HEK293 (cell line): ENCODE measurements around the gene DCDC2B.

Experiments
- SETDB1 ChIP-seq: IDR thresholded peaks from one replicate; pipeline ENCODE4 v1.6.1; 2017; ENCODE audit warnings: mild to moderate bottlenecking, low read length, moderate library complexity, mixed read lengths; ENCODE audit not compliant: insufficient read length
- WT1 ChIP-seq: fragments of 450-650 bp; formaldehyde crosslinking; IDR thresholded peaks from 2 replicates; pipeline ENCODE4 v1.5.1; 2016; ENCODE audit warnings: missing biosample characterization, missing genetic modification characterization
- ZBTB7A ChIP-seq: fragments of 450-650 bp; formaldehyde crosslinking; IDR thresholded peaks from 2 replicates; pipeline ENCODE4 v1.5.1; 2016; ENCODE audit warnings: low read depth, missing biosample characterization, missing genetic modification characterization
- ZNF133 ChIP-seq: fragments of 450-650 bp; formaldehyde crosslinking; IDR thresholded peaks from 2 replicates; pipeline ENCODE4 v1.5.1; 2016; ENCODE audit warnings: missing biosample characterization, missing genetic modification characterization
- ZNF16 ChIP-seq: fragments of 450-650 bp; formaldehyde crosslinking; IDR thresholded peaks from 2 replicates; pipeline ENCODE4 v1.5.1; 2016; ENCODE audit warnings: low read depth, missing biosample characterization, missing genetic modification characterization
- ZNF555 ChIP-seq: fragments of 450-650 bp; formaldehyde crosslinking; conservative IDR thresholded peaks from 2 replicates; pipeline ENCODE4 v1.5.1; 2017; ENCODE audit warnings: missing biosample characterization, mild to moderate bottlenecking, missing genetic modification characterization, inconsistent platforms
- ZNF558 ChIP-seq: fragments of 450-650 bp; formaldehyde crosslinking; IDR thresholded peaks from 2 replicates; pipeline ENCODE4 v1.5.1; 2016; ENCODE audit warnings: missing biosample characterization, missing genetic modification characterization
- ZNF658 ChIP-seq: fragments of 450-650 bp; formaldehyde crosslinking; IDR thresholded peaks from 2 replicates; pipeline ENCODE4; 2016; ENCODE audit warnings: missing biosample characterization, missing genetic modification characterization
- ZNF670 ChIP-seq: fragments of 450-650 bp; formaldehyde crosslinking; IDR thresholded peaks from 2 replicates; pipeline ENCODE4 v1.5.1; 2016; ENCODE audit warnings: missing biosample characterization, missing genetic modification characterization, low read depth
- TF ChIP-seq, protein P1 (sequence below): sonication (generic); formaldehyde crosslinking; IDR thresholded peaks from 2 replicates; pipeline ENCODE4 v1.8.1; 2022; ENCODE audit warnings: mild to moderate bottlenecking, moderate library complexity, missing genetic modification reagents
- TF ChIP-seq, protein P2 (sequence below): fragments of 450-650 bp; formaldehyde crosslinking; IDR thresholded peaks from 2 replicates; pipeline ENCODE4 v1.5.1; 2016; ENCODE audit warnings: missing biosample characterization, missing genetic modification characterization
- TF ChIP-seq, protein P3 (sequence below): fragments of 450-650 bp; IDR thresholded peaks from 2 replicates; pipeline ENCODE4 v1.5.1; 2018; ENCODE audit warnings: missing biosample characterization, mild to moderate bottlenecking, missing genetic modification characterization
- TF ChIP-seq, protein P4 (sequence below): fragments of 450-650 bp; formaldehyde crosslinking; IDR thresholded peaks from 2 replicates; pipeline ENCODE4 v1.5.1; 2016; ENCODE audit warnings: missing biosample characterization, missing genetic modification characterization

DNA sequence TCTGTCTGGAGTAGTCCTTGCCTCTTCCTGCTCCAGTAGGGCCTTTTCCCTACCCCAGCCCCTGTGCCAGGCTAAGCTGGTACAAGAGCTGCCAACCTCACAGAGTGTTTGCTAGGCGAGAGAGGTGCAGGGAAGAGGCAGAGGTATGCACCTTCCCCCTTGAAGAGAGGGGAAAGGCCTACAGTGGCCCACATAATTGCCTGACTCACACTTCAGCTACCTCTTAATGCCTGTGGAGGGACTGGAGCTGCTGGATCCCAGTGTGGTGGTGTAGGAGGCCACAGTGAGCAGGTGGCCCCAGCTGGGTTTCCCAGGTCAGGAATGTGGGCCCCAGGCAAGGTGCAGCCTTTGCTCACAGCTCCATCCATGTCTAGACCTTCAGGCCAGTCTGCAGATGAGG lies 11.8 kb upstream of the DCDC2B start:
- TF ChIP-seq, protein P1, sequence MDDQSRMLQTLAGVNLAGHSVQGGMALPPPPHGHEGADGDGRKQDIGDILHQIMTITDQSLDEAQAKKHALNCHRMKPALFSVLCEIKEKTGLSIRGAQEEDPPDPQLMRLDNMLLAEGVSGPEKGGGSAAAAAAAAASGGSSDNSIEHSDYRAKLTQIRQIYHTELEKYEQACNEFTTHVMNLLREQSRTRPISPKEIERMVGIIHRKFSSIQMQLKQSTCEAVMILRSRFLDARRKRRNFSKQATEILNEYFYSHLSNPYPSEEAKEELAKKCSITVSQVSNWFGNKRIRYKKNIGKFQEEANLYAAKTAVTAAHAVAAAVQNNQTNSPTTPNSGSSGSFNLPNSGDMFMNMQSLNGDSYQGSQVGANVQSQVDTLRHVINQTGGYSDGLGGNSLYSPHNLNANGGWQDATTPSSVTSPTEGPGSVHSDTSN (CRISPR knock-in tag), result no peak
- TF ChIP-seq, protein P2, sequence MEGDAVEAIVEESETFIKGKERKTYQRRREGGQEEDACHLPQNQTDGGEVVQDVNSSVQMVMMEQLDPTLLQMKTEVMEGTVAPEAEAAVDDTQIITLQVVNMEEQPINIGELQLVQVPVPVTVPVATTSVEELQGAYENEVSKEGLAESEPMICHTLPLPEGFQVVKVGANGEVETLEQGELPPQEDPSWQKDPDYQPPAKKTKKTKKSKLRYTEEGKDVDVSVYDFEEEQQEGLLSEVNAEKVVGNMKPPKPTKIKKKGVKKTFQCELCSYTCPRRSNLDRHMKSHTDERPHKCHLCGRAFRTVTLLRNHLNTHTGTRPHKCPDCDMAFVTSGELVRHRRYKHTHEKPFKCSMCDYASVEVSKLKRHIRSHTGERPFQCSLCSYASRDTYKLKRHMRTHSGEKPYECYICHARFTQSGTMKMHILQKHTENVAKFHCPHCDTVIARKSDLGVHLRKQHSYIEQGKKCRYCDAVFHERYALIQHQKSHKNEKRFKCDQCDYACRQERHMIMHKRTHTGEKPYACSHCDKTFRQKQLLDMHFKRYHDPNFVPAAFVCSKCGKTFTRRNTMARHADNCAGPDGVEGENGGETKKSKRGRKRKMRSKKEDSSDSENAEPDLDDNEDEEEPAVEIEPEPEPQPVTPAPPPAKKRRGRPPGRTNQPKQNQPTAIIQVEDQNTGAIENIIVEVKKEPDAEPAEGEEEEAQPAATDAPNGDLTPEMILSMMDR (tag by site-specific recombination), result no peak
- TF ChIP-seq ZNF658 (tag by site-specific recombination), result no peak
- TF ChIP-seq SETDB1, result no peak
- no peak for TF ChIP-seq ZNF555 (tag by site-specific recombination)
- no peak for TF ChIP-seq ZNF16
- TF ChIP-seq ZNF558 (tag by site-specific recombination), result no peak
- no peak for TF ChIP-seq WT1
- TF ChIP-seq, protein P3, sequence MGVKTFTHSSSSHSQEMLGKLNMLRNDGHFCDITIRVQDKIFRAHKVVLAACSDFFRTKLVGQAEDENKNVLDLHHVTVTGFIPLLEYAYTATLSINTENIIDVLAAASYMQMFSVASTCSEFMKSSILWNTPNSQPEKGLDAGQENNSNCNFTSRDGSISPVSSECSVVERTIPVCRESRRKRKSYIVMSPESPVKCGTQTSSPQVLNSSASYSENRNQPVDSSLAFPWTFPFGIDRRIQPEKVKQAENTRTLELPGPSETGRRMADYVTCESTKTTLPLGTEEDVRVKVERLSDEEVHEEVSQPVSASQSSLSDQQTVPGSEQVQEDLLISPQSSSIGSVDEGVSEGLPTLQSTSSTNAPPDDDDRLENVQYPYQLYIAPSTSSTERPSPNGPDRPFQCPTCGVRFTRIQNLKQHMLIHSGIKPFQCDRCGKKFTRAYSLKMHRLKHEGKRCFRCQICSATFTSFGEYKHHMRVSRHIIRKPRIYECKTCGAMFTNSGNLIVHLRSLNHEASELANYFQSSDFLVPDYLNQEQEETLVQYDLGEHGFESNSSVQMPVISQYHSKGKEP, result no peak
- TF ChIP-seq ZNF670, result no peak
- TF ChIP-seq ZBTB7A, result no peak
- TF ChIP-seq ZNF133 (tag by site-specific recombination), result no peak
- TF ChIP-seq, protein P4, sequence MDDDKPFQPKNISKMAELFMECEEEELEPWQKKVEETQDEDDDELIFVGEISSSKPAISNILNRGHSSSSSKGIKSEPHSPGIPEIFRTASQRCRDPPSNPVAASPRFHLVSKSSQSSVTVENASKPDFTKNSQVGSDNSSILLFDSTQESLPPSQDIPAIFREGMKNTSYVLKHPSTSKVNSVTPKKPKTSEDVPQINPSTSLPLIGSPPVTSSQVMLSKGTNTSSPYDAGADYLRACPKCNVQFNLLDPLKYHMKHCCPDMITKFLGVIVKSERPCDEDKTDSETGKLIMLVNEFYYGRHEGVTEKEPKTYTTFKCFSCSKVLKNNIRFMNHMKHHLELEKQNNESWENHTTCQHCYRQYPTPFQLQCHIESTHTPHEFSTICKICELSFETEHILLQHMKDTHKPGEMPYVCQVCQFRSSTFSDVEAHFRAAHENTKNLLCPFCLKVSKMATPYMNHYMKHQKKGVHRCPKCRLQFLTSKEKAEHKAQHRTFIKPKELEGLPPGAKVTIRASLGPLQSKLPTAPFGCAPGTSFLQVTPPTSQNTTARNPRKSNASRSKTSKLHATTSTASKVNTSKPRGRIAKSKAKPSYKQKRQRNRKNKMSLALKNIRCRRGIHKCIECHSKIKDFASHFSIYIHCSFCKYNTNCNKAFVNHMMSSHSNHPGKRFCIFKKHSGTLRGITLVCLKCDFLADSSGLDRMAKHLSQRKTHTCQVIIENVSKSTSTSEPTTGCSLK (tag by site-specific recombination), result no peak
